Dermis blood vessel endothelial cell (primary cell): Measurements from ENCODE around the gene SPP1. TPM values are rescaled to one million over a fixed set of nuclear protein-coding genes. Genes with fewer than 3 reads are reported as not detected.

Source experiments
- DNase-seq: peaks from one replicate; pipeline ENCODE4 v3.0.0; 2010
- total RNA-seq: library from RNA; depleted of rRNA; stranded (reverse); fragments of >200 nt; gene quantifications from 2 replicates; pipeline ENCODE4 v1.2.3, GENCODE V29; 2014

Gene SPP1
- total RNA-seq, 1 donor from 2014 or later: 11.6 TPM

DNA sequence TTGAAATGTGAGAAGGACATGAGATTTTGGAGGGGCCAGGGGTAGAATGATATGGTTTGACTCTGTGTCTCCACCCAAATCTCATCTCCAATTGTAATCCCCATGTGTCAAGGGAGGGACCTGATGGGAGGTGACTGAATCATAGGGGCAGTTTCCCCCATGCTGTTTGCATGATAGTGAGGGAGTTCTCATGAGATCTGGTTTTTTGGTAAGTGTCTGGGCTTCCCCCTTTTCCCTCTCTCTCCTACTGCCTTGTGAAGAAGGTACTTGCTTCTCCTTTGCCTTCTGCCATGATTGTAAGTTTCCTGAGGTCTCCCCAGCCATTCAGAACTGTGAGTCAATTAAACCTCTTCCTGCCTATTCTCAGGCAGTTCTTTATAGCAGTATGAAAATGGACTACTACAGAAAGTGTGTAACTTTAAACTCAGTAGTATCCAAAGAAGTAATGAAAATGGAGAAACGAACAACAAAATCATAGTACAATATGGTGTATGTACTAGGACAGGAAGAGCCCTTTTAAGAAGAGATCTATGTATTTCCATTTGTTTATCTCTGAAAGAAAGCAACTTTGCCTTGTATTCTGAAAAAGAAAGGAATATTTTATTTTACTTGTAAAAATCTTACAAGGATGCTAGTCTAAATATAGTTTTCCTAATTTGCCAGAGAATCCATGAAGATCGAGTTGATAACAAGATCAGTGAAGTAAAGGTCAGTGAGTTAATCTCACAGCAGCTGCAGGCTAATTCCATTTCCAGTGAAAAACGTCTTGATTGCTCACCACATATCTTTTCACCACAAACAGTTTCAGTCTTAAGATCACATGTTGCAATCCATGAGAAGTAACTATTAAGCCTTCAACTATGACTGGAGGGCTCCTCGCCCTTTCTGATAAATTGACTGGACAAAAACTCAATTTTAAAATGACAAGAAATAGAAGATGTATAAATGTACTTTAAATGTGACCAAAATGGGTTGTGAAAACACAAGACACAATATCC is 52.4 kb downstream of the SPP1 start:
- no peak for DNase-seq

DNA sequence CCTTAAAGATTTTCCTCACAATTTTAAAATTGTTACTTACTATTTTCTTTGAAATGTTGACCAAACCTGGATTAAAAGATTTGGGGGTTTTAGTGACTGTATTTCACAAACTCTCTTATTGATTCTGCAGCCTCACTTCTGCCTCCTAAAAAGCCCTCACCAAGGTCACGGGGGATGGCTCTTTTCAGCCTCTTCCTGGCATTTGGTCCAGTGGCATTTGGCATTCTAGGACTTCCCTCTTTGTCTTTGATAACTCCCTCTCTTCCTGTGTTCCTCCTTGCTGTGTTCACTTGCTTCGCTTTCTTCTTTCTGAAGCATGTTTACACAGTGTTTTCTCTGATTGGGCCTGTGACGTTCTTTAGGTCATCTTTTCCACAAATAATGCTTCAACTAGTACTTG is 53.4 kb downstream of the SPP1 start:
- DNase-seq: no peak

DNA sequence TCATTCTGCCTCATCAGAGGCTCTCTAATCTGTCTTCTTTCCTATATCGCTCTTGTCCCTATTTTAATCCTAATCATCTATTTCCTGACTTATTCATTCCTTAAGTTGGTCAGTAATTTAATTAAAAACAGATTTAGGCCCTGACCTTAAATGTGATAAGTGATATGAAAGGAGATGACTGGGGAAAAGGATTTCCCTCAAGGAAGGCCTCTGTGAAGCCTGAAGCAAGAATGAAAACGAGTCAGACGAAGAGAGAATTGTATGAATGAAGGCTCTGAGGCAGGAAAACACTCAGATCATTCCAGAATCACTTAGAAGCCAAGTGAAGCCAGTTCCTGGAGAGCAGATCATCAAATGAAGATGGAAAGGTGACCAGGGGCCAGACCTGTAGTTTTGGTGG is 54.0 kb downstream of the SPP1 start:
- DNase-seq: no peak

DNA sequence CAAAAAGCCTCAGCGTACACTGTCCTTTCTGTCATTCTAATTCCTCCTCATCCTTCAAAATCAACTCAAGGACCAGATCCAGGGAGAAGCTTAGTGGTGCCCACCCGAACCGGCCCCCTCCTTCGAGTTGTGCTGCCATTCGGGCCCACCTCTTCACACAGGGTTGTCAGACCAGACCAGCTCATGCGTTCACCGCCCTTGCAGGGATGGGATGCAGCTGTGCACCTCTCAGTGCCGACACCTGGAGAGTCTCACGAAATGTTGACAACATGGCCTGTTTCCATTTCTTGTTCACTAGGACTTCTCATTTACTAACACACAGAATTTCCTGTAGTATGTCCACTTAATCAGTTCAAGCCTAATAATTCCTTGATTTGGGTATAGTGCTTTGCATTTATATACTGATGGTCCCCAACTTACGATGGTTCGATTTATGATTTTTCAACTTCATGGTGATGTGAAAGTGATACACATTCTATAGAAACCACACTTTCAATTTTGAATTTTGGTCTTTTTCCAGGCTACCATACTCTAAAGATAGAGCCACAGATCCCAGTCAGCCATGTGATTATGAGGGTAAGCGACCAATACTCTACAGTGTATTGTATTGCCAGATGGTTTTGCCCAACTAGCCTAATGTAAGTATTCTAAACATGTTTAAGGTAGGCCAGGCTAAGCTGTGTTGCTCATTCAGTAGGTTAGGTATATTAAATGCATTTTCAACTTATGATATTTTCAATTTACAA is 55.2 kb downstream of the SPP1 start:
- DNase-seq: no peak

Other genes starting within 250 kb of the SPP1 start
- gene IBSP, start 176.2 kb upstream of the SPP1 start, total RNA-seq: not detected in 2 replicates
- gene MEPE, start 142.7 kb upstream of the SPP1 start, total RNA-seq: not detected in 2 replicates
- 41.9 and 48.8 TPM in 2 replicates for gene PKD2, start 31.9 kb downstream of the SPP1 start, total RNA-seq
- gene ABCG2, start 182.9 kb downstream of the SPP1 start, total RNA-seq: 45.0 and 96.0 TPM in 2 replicates